ENCODE results near the gene MLYCD.

- TF ChIP-seq CTCF (IDR thresholded peaks at IDR 0.05) = no peak
- no peak for TF ChIP-seq POLR2A (IDR thresholded peaks at IDR 0.05)
Measured at GRCh38 chr16:83974475-83974874, 75.6 kb downstream of the MLYCD start.
